ENCODE results near the gene LRFN2.

The LRFN2 gene

DNA sequence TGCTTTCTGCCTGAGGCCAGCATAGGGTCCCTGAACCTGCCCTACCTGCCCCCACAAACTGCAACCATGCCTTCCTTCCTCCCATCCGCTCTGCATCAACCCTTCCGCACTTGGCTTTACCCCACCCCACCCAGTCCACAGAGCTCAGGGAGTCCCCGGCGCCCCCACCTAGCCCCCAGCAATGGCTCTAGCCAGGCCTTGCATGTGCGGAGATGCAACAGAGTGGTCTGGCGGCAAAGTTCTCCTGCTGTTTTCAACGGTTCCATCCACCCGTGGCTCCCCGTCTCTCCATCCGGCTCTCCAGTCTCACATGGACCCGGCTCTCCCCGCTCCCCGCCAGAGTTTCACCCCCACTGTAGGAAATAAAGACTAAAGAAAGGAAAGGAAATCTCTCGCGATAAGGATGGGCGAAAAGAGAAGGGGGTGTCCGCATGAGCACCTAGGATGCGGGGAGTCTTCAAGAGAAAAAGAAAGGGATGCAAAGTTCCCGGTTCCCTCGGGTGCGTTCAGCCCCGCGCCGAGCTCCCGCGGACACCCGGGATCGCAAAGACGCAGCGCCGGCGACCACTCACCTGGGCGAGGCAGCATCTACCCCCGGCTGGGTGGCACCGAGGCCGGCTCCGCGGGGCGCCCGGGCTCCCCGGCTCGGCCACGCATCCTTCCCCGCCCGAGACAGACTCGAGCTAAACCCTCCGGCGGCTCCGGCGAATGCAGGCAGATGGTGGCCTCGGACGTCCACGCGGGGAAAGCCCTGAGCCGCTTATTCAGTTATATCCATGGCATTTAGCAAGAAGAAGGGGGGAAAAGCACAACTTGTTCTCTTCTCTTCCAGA, 579 bp downstream of the LRFN2 start:
- DNase-seq (ENCODE audit: low spot score), result no peak

DNA sequence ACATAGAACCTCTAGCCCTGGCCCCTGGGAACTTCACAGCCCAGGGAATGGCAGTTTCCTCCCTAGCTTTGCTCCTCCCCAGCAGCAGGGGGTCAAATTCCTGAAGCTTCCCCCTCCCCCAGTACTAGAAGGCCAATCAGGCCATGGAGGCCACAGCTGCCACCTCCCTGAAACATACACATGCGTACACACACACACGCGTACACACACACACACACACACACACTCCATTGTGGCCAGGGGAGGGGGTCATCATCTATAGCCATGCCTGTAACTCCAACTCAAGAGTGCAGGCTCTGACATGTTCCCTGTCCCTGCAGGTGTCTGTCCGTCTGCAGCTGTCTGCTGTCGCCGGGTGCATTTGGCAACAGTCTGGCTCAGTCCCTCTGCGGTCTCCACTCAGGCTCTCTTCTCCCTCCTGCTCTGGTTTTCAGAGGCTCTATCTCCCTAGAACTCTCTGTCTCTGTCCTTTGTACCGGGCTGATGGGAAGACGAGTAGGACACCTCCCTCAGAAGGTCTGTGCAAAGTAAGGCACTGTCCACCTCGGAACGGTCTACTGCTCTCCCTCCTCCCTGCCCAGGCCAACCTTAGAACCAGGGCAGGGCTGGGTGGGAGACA, 1.4 kb downstream of the LRFN2 start:
- DNase-seq (ENCODE audit: low spot score), result no peak

DNA sequence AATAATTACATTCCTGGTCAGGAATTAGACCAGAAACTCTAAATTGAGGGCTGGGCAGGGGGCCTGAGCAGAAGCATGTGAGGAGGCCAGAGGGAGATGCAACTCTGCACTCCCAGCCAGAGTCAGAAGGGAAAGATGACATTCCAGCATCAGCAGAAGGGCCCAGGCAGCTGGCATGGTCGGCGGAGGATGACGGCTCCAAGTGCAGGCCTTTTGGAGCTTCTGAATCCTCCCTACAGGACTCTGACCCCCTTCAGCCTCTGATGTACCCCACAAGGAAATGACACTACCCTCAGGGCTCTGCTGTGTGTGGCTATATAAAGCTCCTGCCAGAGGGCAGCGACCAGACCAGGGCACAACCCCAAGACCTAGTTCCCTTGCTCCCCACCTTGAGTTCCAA, 1.9 kb downstream of the LRFN2 start:
- no peak for DNase-seq (ENCODE audit: low spot score)

DNA sequence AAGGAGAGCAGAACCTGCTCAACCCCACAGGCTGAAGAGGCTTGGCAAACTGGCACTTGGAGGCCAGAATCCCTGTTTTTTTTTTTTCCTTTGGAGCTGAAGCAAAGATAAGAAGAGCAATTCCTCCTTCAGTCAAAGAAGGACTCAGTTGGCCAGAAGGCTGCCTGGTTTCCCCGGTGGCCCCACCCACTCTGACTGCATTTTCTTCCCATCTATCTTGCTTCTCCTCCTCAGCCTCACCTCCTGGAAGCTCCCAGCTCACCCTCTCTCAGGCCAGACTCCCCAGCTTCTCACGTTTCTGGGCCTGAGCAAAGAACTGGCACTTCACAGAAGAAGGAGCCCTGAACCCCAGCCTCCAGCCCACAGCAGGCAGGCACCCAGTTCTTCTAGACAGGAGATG, 2.4 kb downstream of the LRFN2 start:
- no peak for DNase-seq (ENCODE audit: low spot score)

DNA sequence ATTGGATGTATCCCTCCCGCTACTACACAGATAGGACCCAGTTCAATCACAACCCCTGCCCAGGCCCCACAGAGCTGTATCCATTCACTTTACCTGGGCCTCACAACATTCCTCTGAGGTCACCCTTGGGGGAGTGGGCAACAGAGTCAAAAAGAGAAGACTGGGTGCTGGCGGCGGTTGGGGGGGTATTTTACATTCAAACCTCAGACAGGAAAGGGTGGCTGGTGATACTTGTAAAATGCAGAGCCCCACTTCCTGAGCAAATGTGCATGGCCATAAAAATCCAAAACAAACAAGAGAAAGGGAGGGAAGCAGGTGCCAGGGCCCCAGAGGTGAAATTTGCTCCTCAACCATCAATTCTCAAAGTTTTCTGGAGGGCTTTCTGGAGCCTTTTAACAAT, 3.5 kb downstream of the LRFN2 start:
- DNase-seq (ENCODE audit: low spot score), result no peak

- no peak for DNase-seq (ENCODE audit: low spot score)
Observed at GRCh38 chr6:40582892-40583291, 4.3 kb downstream of the LRFN2 start.

DNA sequence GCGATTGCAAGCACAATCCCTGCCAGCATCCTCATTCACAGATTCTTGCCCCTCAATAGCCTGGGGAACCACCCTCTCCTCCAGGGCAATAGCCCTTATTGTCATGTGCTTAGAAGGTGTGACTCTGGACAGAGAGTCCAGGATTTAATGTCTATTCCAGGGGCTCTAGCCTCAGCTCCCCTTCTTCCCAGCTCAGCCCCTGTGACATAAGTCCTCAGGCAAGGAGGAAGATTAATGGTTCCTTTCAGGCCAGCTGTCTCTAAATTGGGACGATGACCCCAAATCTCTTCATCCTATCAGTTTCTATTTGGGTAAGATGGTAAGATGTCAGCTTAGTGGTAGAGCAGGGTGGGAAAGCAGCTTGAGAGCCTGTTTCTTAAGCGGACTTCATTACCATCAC, 8.1 kb downstream of the LRFN2 start:
- DNase-seq (ENCODE audit: low spot score), result no peak

GRCh38 chr6:40577672-40578071, 9.5 kb downstream of the LRFN2 start:
- DNase-seq (ENCODE audit: low spot score), result no peak

- DNase-seq (ENCODE audit: low spot score), result no peak
Observed at GRCh38 chr6:40573221-40573620, 13.9 kb downstream of the LRFN2 start.

DNA sequence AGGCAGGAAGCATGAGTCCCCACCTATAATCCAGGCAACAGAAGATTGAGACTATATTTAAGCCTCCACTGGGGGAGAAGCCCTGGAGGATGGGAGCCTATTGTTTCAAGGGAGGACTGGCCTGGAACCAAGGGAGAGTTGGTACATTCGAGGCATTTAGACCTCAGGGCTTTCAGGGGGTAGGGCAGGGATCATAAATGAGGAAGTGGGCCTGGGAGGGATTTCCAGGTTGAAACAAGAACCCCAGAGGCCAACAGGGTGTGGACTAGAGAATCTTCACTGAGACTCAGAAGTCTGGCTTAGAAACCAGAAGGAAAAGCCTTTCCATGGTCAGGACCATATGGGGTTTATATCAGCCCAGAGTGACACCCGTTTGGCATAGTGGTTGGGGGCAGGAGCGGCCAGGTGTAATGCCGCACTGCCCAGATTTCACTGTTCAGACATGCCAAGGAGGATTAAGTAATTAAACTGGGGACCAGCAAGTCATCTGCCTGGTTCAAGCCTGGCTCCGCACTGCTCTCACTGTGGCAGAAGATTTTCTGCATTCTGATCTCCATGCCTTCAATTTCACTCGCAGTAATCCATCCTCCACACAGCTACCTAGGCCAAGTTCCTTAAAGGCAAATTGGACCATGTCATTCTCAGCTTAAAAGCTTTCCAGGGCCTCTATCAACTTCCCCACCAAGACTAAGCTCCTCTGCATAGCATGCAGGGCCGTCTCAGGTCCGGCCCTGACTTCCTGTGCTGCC, 17.8 kb downstream of the LRFN2 start:
- no peak for DNase-seq (ENCODE audit: low spot score)

DNA sequence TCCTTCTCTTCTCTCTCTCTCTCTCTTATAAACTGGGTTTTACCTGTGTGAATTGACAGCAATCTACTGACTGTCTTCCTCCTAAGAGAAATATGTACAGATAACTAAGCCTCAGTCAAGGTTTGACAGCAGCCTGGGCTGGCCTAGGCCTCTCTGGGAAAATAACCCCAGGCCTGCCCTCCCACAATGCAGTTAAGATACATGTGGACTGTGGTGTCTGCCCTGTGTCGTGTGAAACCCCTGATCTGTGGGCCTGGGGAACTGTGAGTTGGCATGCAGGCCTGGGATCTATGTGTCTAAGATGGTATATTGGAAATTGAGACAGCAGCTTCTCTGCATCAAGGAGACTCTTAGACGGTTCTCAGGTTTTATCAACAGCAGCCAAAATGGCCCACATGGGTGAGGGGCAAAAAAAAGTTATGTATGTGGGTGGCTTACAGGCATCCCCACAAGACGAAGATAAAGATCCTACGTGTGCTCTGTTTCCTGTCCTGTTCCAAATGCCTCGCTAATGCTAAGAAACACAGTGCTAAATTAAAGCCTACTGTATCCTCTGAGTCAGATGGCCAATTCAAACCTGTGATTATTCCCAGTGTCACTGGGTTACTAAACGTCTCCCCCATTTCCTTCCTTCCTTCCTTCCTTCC, 19.0 kb downstream of the LRFN2 start:
- DNase-seq (ENCODE audit: low spot score), result no peak

GRCh38 chr6:40563111-40563510, 24.1 kb downstream of the LRFN2 start:
- no peak for DNase-seq (ENCODE audit: low spot score)

GRCh38 chr6:40559056-40559455, 28.1 kb downstream of the LRFN2 start:
- no peak for DNase-seq (ENCODE audit: low spot score)

- DNase-seq (ENCODE audit: low spot score), result no peak
Observed at GRCh38 chr6:40558102-40558501, 29.1 kb downstream of the LRFN2 start.

- no peak for DNase-seq (ENCODE audit: low spot score)
Observed at GRCh38 chr6:40556881-40557280, 30.3 kb downstream of the LRFN2 start.

- no peak for DNase-seq (ENCODE audit: low spot score)
Observed at GRCh38 chr6:40556023-40556422, 31.1 kb downstream of the LRFN2 start.

- no peak for DNase-seq (ENCODE audit: low spot score)
Observed at GRCh38 chr6:40555092-40555491, 32.1 kb downstream of the LRFN2 start.

GRCh38 chr6:40552941-40553340, 34.2 kb downstream of the LRFN2 start:
- no peak for DNase-seq (ENCODE audit: low spot score)

DNA sequence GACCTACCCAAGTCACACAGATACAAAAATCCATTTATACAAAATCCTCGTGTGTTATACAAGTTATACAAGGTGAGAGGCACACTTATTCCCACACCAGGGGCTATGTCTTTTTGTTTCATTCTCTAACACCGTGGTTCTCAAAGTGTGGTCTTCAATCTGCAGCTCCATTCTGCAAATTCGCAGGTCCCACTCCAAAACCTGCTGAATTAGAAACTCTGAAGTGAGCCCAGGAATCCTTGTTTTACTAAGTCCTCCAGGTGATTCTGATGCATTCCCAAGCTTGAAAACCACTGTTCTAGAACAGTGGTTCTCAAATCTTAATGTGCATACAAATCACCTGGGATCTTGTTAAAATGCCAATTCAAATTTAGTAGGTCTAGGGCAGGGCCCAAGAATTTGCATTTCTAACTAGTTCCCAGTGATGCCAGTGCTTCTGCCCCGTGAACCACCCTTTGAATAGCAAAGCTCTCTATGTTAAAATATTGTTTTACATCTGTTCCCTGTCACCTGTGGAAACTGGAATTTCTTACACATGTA, 35.1 kb downstream of the LRFN2 start:
- DNase-seq (ENCODE audit: low spot score), result no peak

- DNase-seq (ENCODE audit: low spot score), result peak; percentile 31
Observed at GRCh38 chr6:40550202-40551101, 36.7 kb downstream of the LRFN2 start.

GRCh38 chr6:40545954-40546353, 41.2 kb downstream of the LRFN2 start:
- no peak for DNase-seq (ENCODE audit: low spot score)
